GM19099 (cell line): ENCODE data around the gene DBF4.

ENCODE experiments used
- POLR2A ChIP-seq: IDR thresholded peaks from 3 replicates; pipeline ENCODE4 v1.6.1; 2011; ENCODE audit warnings: low read depth; ENCODE audit not compliant: insufficient read length; ENCODE audit errors: extremely low read depth

Gene DBF4

GRCh38 chr7:87876040-87876868 lies at the start of gene DBF4, which contains the start of gene SLC25A40:
TSS of gene DBF4 (plus strand) at chr7:87876493. CDS start at chr7:87876733, 240 bp downstream.
TSS of gene SLC25A40 (minus strand) at chr7:87876360. CDS start at chr7:87858727, 17,633 bp downstream.
- peak; percentile 88 for TF ChIP-seq POLR2A

- no peak for TF ChIP-seq POLR2A
These were observed 45.2 kb upstream of the DBF4 start for GRCh38 chr7:87831097-87831496.

DNA sequence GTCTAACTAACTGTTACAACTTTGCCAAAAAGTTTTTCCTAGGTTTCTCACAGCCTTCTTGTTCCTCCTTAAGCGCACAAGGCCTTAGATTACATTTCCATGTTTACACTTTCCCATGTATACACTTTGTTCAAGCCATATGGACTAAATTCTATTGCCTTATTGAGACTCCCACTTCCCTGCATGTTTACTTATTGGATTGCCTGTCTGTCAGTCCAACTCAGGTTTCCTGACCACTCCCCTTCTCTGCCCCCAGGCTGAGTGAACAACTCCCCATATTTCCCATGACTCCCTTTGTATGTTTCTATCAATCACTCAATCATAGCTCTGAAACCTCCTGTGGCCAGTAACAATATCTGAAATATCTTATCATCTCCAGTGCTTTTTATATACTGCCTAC lies 43.2 kb upstream of the DBF4 start:
- TF ChIP-seq POLR2A = no peak

GRCh38 chr7:87837597-87837996 lies 38.7 kb upstream of the DBF4 start:
- TF ChIP-seq POLR2A = no peak

GRCh38 chr7:87850836-87851593 lies 25.3 kb upstream of the DBF4 start:
- TF ChIP-seq POLR2A = no peak

DNA sequence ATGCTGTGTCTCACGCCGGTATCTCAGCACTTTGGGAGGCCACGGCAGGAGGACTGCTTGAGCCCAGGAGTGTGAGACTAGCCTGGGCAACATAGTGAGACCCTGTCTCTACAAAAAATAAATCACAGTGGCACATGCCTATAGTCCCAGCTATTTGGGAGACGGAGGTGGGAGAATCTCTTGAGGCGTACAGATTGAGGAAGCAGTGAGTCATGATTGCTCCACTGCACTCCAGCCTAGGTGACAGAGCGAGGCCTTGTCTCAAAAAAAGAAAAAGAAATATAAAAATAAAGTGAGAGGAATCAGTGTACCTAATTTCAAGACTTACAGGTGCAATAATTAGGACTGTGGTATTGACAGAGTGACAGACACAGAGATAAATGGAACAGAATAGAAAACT lies 24.0 kb upstream of the DBF4 start:
- no peak for TF ChIP-seq POLR2A

DNA sequence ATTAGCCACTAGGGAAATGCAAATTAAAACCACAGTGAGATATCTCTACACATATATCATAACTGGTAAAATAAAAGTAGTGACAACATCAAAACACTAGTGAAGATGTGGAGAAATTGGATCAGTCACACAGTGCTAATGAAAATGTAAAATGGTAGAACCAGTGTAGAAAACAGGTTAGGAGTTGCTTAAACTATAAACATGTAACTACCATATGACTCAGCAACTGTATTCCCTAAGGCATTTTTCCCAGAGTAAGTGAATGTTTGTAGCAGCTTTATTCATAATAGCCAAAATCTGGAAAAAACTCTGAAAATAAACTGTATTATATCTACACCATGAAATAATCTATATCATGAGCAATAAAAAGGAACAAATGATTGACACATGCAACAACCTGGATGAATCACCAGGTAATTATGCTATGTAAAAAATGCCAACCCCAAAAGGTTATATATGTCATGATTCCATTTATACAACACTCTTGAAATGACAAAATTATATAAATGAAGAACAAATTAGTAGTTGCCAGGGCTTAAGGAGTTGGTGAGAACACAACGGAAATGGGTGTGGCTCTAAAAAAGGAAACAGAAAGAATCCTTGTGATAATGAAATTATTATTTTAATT lies 22.9 kb upstream of the DBF4 start:
- TF ChIP-seq POLR2A = no peak

GRCh38 chr7:87858417-87859100 lies 17.7 kb upstream of the DBF4 start:
- no peak for TF ChIP-seq POLR2A

DNA sequence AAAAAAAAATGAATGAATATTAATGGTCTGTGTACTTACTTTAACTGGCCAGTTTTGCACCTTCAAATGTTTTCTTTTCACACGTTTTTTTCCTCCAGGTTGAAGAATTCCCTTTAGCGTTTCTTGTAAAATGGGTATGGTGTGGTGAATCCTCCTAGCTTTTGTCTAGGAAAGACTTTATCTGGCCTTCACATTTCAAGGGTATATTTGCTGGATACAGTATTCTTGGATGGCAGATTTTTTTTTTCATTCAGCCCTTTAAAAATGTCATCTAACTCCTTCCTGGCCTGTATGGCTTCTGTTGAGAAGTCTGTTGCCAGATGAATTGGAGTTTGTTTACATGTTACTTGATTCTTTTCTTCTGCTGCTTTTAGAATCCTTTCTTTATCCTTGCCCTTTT lies 10.2 kb upstream of the DBF4 start:
- TF ChIP-seq POLR2A = no peak

DNA sequence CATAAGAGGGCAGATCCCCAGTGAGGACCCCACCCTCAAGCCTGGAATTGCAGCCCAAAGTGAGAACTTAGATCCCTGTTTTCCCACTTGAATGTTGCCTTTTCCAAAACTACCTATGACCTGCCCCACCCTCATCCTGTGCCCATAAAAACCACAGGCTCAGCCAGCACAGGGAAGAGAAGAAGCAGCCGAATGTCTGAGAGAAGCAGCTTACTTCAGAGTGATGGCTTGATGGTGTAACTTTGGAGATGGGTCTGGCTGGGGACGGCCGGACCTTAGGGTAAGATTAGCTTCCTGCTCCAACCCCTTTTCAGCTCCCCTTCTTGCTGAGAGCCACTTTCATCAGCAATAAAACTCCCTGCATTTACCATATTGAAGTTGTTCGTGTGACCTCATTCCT lies 5.8 kb upstream of the DBF4 start:
- no peak for TF ChIP-seq POLR2A

DNA sequence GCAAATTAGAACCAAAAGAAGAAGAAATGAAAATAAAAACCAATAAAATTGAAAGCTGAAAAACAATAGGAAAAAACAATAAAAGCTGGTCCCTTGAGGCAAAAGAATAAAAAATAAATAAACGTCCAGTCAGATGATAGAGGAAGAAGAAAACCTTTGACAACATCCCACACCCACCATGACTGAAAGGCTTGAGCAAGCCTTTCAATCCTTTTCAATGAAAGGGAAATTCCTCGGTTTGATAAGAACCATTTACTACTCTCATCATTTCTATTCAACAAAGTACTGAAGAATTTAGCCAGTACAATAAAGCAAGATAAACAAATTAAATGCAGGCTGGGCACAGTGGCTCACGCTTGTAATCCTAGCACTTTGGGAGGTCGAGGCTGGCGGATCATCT lies 3.9 kb upstream of the DBF4 start:
- no peak for TF ChIP-seq POLR2A

- TF ChIP-seq POLR2A = no peak
These were observed 2.2 kb upstream of the DBF4 start for GRCh38 chr7:87874066-87874465.

- no peak for TF ChIP-seq POLR2A
These were observed 898 bp upstream of the DBF4 start for GRCh38 chr7:87875151-87876039.

- no peak for TF ChIP-seq POLR2A
These were observed 559 bp downstream of the DBF4 start for GRCh38 chr7:87876869-87877234.

DNA sequence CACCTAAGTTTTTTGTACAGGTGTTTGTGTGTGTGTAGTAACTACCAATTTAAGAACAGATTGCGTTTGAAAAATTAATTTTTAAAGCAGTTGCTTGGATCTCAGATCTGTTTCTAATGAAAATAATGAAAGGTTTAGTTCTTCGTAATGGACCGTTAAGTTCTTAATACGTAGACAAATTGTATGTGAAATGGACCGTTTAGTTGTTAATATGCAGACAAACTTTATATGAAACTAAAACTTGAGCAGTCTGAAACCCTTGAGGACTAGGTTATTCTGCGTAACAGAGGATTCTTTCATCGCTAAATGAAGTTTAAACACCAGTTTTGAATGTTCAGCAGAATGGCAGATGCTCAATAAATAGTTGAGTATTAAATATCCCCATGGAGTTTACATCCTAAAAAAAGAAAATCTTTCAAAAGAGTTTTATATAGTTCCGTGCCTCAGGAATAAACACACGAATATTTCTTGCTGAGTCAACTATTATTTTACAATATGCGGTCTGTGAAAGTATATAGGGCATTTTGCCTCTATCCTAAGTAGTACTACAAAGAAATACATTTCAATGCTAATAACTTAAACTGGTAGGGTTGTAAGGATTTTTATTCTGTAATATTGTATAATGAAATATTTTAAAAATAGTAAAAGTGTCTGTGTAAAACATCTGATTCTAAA lies 1.2 kb downstream of the DBF4 start:
- no peak for TF ChIP-seq POLR2A
